Upper lobe of left lung (tissue), 4 donors: ENCODE data around the gene ZNF839.

Experiments used
- EP300 ChIP-seq, 4 donors: sonication (generic); formaldehyde crosslinking; IDR thresholded peaks; one replicate each; pipeline ENCODE4 v1.5.1; 2017; ENCODE audit warnings: antibody characterized with exemption in 4 of 4, control low read depth in 2 of 4
- POLR2A ChIP-seq, 4 donors: fragments of 450-650 bp; IDR thresholded peaks; one replicate each; pipeline ENCODE4 v1.5.1; 2016 to 2017; ENCODE audit warnings: antibody characterized with exemption in 4 of 4, mild to moderate bottlenecking in 2 of 4
- TF ChIP-seq, protein P1 (sequence below), 6 experiments: fragments of 450-650 bp in 4 of 6; fragments of 200-600 bp in 2 of 6; sonication (generic) in 2 of 6; IDR thresholded peaks; one replicate each; pipeline ENCODE4 v1.5.1; 2016 to 2019; ENCODE audit warnings: antibody characterized with exemption in 6 of 6

GRCh38 chr14:102295270-102295669 is 24.3 kb upstream of the ZNF839 start:
- TF ChIP-seq, protein P1, sequence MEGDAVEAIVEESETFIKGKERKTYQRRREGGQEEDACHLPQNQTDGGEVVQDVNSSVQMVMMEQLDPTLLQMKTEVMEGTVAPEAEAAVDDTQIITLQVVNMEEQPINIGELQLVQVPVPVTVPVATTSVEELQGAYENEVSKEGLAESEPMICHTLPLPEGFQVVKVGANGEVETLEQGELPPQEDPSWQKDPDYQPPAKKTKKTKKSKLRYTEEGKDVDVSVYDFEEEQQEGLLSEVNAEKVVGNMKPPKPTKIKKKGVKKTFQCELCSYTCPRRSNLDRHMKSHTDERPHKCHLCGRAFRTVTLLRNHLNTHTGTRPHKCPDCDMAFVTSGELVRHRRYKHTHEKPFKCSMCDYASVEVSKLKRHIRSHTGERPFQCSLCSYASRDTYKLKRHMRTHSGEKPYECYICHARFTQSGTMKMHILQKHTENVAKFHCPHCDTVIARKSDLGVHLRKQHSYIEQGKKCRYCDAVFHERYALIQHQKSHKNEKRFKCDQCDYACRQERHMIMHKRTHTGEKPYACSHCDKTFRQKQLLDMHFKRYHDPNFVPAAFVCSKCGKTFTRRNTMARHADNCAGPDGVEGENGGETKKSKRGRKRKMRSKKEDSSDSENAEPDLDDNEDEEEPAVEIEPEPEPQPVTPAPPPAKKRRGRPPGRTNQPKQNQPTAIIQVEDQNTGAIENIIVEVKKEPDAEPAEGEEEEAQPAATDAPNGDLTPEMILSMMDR (IDR thresholded peaks at IDR 0.05): no peak
- TF ChIP-seq EP300 (IDR thresholded peaks at IDR 0.05) (no peak), POLR2A (IDR thresholded peaks at IDR 0.05) (no peak)
